Ramos (cell line): Measurements from ENCODE around the gene PTGES3L.

ENCODE experiments used
- in situ Hi-C: fragments of 300-500 bp; cut with MboI; formaldehyde crosslinking; loops from one replicate; pipeline ENCODE4 v1.14.3; 2022; ENCODE audit warnings: low sequenced_read_pairs; ENCODE audit not compliant: unreplicated experiment

PTGES3L gene

DNA sequence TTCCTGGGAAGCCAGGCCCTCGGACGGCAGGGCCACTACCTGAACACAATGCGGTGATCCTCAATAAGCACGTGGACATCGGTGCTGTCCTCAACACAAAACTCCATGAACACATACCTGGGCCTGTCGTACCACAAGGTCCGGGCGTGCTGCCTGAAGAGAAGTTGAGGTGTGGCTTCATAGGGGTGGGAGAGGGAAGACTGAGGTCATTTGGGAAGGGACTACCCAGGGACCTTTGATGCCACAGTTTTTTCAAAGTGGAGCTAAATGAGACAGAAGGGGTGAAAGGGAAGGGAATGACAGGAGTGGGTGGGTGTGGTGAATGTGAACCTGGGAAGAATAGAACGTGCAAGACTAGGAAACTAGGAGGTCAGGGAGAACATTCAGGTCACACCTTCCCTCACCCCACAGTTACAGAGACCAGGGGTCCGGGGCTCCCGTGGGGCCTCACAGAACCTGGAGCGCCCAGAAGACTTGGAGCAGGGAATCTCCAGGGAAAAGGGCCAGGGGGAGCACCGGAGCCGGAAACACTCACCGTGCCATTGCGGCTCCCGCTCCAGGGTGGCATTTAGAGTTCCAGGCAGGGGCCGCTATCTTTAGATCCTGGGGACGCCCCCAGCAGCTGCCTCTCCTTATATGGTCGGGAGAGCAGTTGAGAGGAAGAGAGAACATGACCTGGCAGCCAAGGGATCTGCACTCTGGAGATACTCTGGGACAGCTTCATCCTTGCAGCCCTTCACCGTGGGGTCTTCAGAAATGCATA is at the start of gene PTGES3L:
TSS of gene PTGES3L (minus strand) at position 570 of the 763 bp plus-strand sequence. CDS start at position 543, 27 bp downstream.
- in situ Hi-C loops = loop anchor here (10.0 kb wide), 1 partner anchor 405 kb away; the partner anchor contains the start of gene PSMC3IP

DNA sequence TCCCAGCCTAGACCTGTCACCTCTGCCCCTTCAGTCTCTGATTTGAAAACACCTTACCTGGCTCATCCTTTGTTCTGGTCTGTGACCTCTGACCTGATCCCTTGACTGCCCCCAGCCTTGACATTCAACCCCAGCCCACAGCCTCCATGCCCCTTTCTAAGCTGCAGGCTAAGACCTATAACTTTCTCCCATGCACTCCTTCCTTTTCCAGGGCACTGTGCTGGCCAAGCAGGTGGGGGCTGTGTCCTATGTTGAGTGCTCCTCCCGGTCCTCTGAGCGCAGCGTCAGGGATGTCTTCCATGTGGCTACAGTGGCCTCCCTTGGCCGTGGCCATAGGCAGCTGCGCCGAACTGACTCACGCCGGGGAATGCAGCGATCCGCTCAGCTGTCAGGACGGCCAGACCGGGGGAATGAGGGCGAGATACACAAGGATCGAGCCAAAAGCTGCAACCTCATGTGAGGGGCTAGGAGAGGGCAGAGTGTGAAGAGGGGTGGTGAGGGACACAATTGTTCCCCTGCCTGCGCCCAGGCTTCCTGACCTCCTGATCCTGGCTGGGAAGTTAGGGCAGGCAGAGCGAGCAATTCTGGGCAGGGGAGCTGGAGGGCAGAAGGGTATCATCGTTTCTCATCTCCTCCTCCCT is 48.5 kb upstream of the PTGES3L start:
- in situ Hi-C loops = no loop called here

DNA sequence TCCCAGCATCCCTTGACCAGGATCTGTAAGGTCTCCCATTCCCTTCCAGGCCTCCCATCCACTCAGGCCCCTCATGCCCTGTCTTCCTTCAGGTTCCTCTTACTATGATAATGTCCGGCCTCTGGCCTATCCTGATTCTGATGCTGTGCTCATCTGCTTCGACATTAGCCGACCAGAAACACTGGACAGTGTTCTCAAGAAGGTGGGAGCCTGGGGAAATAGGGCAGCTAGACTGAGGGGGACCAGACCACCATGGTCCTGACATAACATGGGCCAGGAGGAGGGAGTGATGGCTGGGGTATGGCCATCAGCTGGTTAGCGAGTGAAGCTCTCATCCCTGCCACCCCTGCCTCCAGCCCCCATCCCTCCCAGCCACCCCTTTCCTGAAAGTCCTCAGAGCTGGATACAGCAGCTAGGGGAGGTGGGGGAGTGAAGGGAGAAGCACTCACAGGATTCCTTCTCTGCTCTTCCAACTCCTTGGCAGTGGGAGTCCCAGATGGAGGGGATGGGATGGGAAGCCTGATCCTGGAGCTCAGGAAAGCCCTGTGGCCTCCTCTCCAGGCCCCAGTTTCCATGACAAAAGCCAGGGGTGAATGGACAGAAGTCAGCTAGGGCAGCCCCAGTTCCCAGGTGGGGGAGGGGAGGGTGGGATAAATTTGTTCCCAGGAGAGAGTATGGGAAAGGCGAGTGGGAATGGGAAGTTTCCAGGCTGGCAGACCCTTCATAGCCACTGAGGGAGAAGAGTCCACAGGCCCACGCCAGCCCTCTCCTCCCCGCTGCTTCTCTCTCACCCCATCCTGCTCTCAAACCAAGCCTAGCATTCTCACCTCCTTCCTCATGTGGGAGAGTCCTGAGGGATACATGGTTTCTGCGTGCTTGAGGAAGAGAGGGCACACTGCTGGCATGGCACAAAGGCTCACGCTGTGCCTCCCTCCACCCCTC is 47.5 kb upstream of the PTGES3L start:
- in situ Hi-C loops = no loop called here

DNA sequence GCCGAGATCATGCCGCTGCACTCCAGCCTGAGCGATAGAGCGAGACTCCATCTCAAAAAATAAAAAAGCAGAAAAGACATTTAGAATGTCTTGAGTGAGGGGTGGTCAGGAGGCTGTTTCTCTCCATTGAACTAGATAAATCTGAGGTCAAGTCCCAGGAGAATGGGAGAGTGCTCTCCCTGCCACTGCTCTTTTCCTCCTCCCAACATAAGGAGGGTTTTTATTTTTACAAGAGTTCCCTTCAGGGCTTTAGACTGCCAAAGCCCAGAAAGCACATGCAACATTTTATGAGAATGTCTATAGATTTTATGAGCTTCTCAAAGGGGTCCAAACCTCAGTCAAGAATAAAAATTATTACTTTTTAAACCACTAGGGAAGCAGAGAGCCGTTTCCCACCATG is 46.7 kb upstream of the PTGES3L start:
- in situ Hi-C loops = no loop called here

DNA sequence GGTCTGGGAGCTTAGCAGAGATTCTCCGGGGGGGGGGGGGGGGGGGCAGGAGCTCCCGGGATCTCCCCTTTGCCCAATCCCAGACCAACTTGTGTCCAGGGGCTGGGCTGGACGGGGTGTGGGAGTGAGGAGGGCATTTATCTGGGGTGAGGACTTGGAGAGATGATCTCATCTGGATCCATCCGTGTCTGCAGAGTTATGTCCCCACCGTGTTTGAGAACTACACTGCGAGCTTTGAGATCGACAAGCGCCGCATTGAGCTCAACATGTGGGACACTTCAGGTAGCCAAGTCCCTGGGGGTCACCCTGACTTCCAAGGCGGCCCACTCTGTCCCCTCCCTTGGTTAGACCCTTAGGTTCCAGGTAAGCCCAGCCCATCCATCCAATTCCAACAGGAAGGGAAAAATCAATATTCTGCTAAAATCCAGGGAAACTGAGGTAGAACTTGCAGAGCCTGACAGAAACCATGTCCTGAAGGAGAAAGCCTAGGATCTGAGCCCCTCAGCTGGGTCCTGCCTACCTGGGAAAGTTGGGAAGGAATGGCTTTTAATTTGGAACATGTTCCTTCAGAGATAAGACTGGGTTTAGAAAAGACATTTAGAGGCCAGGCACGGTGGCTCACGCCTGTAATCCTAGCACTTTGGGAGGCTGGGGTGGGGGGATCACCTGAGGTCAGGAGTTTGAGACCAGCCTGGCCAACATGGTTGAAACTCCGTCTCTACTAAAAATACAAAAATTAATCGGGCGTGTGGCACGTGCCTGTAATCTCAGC is 46.1 kb upstream of the PTGES3L start:
- in situ Hi-C loops = no loop called here

DNA sequence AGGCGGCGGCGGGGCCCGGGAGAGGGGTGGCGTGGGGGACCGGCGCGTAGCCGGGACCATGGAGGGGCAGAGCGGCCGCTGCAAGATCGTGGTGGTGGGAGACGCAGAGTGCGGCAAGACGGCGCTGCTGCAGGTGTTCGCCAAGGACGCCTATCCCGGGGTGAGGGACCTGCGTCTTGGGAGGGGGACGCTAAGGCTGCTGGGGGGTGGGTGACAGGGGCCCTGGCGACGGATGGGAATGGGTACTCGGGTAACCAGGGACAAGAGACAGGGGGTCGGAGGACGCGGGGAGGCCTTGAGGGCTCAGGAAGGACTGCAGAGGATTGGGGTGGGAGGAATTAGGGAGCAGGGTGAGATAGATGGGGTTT is 45.4 kb upstream of the PTGES3L start:
- in situ Hi-C loops = no loop called here

DNA sequence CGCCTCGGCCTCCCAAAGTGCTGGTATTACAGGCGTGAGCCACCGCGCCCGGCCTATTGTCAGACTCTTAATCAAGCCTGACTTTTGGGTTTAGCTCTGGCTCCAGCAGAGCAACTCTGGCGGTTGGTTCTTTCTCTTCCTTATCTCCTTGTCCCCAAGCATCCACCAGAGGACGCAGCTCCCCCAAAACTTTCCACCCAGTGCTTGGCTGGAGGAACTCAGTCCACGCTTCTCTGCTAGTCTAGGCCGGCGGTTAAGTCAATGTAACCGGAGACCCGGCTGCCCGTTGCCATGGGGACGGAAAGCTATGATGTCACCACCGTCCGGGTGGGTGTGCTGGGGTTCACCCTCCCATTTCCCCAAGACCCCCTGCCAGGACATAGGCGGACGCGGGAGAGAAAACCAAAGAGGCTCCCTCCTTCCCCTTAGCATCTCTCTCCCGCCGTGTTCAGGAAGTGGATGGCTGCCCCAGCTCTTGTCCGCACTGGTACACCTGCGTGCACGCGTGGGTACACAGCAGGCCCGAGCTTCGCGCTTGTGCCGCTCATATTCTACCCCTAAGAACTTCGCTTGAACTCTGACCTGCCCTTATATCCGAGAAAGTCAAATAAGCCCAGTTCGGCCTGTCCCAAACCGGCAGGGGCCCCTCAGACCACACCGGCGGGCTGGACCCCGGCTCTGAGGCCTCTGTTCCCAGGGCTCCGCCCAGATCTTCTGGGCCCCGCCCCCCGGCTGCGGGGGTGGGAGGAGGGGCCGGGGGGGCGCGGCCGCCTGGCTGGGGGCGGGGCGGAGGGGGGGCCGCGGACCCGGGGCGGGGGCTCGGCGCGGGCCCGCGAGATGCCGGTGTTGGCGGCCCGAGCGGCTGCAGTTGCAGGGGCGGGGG is 44.8 kb upstream of the PTGES3L start, which contains the start of gene RND2:
TSS of gene RND2 (plus strand) at position 825 of the 883 bp plus-strand sequence. CDS start 117 bp downstream, outside the sequence.
- in situ Hi-C loops = no loop called here

DNA sequence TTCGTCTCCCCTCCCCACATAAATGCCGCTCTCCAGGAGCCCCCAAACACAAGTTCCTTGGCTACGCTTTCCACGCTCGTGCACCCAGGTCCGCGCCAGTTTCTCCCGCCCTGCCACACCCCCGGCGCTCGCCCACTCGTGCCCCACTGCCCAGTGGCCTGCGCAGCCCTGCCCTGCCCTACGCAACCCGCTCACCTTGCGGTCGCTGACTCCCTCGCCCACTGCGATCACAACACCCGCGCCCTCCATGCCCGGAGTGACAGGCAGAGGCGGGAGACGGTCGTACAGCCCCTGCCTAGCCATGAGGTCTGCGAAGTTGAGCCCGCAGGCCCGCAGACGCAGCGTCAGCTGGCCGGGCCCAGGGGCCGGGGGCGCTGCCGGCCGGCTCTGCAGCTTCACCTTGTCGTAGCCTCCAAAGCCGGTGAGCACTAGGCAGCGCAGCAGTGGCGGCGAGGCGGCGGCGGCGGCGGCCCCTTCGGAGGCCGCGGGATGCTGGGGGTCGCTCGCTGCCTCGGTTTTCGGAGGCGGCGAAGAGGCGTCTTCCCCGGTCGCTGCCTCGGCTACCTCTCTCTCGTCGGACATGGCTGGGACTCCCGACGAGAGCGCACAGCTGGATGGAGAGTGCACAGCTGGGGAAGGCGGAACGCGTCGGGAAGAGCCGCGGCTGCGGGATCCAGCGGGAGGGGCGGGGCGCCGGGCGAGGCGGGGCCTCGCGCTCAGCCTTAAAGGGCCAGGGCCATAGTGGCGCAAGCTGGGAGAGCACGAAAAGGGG is 42.0 kb upstream of the PTGES3L start, which contains the start of gene VAT1:
TSS of gene VAT1 (minus strand) at position 645 of the 772 bp plus-strand sequence. CDS start at position 582, 63 bp downstream.
- in situ Hi-C loops = no loop called here

DNA sequence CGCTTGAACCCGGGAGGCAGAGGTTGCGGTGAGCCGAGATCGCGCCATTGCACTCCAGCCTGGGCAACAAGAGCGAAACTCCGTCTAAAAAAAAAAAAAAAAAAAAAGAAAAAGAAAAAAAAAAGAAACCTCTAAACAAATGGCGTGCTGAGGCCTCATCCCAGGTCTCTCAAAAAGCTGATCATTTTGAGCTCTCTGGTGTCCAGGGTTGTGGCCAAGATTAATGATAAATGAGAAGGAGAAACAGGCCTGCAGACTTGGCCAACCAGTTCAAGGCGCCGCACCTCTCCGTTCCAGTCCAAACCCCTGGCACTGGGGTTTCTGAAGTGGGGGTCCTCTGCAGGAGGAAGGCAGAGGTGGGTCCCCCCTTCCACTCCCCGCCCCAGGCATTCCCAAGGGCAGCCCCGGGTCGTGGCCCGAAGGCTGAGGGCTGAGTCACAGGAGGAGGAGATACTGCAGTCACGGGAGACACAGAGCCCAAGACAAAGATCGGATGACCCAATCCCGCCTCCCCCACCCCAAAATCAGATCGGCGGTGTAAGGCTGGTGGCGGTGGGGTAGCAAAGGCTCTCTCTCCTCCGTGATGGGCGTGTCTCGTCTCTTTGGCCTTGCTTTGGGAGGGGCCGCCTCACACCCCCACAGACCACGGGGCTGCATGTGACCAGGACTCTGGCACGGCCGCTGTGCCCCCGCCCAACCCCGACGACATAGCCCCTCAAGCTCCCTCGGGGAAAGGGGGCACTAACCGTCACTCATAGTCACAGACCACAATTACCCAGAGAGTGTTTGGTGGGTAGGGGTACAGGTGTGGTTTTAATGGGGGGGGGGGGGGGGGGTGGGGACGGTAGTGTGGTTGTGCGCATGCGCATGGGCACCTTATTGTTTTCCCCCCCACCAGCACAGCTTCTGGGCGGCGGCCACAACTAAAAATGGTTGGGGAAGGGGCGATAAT is 41.2 kb upstream of the PTGES3L start:
- in situ Hi-C loops = no loop called here

DNA sequence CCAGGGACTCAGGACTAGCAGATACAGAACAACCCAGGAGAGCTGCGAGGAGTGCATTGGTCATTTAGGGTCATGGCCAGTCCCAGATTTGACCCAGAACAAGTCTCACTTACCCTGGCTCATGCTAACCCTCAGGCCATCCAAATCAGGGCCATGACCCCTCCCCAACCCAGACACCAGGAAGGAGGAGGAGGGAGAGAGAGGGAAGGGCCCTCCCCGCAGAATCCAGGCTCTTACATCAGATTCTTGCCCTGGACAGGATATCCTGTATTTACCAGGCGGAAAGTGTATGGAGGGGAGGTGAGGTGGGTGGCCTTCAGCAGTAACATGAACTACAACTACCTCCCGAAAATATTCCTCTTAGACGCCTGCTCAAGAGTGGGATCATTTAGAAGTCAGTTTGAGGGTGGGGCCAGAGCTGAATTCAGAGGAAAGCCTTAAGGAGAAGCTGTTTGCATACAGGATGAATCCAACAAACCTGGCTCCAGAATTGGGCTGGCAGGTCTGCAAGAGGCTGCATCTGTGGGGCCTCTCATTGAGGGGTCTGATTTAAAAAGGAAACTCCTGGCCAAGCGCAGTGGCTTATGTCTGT is 40.2 kb upstream of the PTGES3L start:
- in situ Hi-C loops = no loop called here

DNA sequence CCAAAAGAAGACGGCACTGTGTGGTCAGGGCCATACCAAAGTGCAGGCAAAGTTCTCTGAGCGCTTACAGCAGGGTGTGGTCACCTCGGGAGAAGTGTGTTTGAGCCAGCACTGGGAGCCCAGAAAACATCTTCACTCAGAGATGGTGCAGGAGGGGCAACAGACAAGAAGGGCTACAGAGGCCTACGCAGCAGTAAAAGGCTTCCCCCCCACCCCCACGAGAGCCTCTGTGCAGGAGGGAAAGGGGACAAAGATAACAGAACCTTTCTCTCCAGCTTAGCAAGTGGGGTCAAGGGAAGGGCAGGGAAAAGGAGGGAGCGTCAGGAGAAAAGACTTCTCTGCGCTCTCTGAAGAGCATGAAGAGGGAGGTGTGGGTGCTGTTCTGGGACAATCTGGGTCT is 39.5 kb upstream of the PTGES3L start:
- in situ Hi-C loops = no loop called here

DNA sequence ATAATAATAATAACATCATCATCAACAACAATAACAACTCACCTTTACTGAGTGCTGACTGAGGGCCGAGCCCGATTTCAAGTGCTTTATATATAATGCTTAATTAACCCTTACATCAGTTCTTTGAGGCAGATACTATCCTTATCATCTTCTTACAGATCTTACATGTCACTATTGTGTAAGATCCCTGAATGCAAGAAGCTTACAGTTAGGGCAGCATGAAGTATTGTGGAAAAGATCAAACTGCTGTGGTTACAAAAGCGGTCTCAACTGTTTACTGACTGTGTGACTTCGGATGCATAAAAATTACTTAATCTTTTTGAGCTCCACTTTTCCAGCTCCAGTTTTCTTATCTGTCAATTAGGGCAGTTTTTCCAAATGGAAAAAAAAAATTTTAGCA is 39.1 kb upstream of the PTGES3L start:
- in situ Hi-C loops = no loop called here

DNA sequence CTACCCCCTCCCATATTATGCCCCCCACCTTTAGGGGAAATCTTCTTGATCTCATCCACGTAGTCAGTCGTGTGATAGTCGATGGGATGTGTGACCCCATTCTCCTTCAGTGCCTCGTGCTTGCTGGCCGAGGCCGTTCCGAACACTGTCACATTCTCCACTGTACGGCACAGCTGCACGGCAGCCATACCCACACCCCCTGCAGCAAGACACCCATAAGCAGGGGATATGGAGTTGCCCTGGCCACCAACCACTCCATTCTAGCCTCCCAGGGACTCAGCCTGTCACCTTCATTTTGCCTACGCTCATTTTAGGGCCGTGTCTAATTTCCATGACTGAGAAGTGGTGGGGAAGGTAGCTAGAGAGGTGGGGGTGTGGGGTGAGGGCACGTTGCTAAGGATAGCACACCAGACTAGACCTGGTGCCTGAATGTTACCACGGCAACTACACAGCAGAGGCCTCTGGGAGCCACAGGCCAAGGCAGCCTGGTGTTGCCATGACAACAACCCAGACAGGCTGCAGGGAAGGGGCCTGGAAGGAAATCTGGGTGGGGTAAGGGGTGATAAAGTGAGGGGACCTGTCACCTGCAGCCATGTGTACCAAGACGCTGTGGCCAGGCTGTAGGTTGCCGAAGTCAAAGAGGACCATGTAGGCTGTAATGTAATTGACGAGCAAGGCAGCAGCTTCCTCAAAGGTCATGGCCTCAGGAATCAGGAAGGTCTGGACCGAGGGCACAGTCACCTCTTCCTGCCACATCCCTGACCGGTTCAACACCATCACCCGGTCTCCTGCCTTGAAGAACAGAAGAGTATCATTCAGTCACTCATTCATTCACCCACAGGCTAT is 38.4 kb upstream of the PTGES3L start:
- in situ Hi-C loops = no loop called here

DNA sequence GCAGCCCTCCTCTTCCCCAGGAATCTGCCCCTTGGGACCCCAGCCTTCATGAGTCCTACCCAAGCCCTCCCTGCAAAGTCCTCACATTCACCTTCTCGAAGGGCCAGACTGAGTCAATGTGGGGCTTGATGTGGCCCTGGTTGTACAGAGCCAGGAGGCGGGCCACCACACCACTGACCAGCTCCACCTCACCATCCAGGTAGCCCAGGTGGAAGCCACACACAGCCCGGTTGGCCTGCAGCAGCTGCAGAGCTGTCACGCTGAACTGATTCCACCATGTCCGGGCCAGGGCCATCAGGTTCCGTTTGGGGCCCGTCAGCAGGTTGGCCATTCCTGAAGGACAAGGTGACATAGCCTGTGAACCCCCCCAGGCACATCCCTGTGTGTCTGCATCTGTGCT is 36.3 kb upstream of the PTGES3L start:
- in situ Hi-C loops = no loop called here

DNA sequence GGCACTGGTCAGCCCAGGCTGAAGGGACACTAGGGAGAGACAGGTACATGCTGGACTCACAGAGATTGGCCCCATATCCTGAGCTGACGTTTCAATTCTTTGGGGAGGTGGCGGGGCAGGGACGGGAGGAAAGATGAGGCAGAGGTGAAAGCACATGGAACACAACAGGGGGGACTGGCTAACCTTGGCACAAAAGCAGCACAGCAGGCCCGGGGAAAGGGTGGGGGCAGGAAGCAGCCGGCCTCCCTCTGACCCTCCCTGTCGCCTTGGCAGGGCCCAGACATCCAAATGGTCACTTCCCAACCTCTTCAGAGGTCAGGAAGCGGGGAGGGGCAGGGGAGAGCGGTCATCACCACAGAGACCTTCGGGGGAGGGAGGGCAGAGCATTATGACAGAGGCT is 35.7 kb upstream of the PTGES3L start:
- in situ Hi-C loops = no loop called here
